ENCODE data around the gene TNIP2.

DNA sequence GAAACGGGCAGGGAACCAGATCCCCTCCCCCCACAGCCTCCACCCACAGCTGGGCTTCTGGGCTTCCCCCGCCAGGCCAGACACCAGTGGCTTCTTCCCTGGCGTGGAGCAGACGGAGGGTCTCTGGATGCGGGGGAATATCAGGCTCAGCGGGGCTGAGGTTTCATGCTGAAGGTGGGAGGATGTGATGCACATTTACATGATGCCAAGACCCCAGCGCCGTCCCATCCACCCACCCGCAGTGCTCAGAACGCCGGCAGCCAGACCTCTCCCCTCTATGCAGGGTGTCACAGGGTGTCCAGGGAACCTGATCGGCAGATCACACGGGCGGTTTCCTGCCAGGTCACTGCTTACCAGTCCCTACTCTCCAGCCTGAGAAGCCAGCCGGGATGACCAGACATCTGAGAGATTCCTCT is 12.8 kb upstream of the TNIP2 start:
- TF ChIP-seq CTCF (IDR thresholded peaks at IDR 0.05) (no peak), EZH2 (IDR thresholded peaks at IDR 0.05; ENCODE audit: borderline replicate concordance, insufficient read depth, low read depth, low read length, poor library complexity, severe bottlenecking) (no peak)
